BLaER1 (cell line): Measurements from ENCODE around the gene KIF21B.
"Not testable (repeated sequence)": the region's sequence is repeated elsewhere in the genome, so short reads cannot be mapped to it uniquely, and the experiment has no call there.

Source experiments
- H3K27ac ChIP-seq: shearing (Covaris generic); formaldehyde crosslinking; 2 replicates; pipeline ENCODE4 v1.8.1; 2022
- H3K27me3 ChIP-seq: shearing (Covaris generic); formaldehyde crosslinking; 2 replicates; pipeline ENCODE4 v1.8.1; 2022
- H3K36me3 ChIP-seq: shearing (Covaris generic); formaldehyde crosslinking; 2 replicates; pipeline ENCODE4 v1.8.1; 2022
- H3K4me1 ChIP-seq: shearing (Covaris generic); formaldehyde crosslinking; 2 replicates; pipeline ENCODE4 v1.8.1; 2022
- H3K4me2 ChIP-seq: shearing (Covaris generic); formaldehyde crosslinking; 2 replicates; pipeline ENCODE4 v1.8.1; 2022
- H3K4me3 ChIP-seq: shearing (Covaris generic); formaldehyde crosslinking; 2 replicates; pipeline ENCODE4 v1.8.1; 2022
- H3K9ac ChIP-seq: shearing (Covaris generic); formaldehyde crosslinking; 2 replicates; pipeline ENCODE4 v1.8.1; 2022
- H3K9me3 ChIP-seq: shearing (Covaris generic); formaldehyde crosslinking; 2 replicates; pipeline ENCODE4 v1.8.1; 2022
- H4K20me1 ChIP-seq: shearing (Covaris generic); formaldehyde crosslinking; 2 replicates; pipeline ENCODE4 v1.8.1; 2022
- Cebpa-rat ChIP-seq: shearing (Covaris generic); IDR thresholded peaks from 2 replicates; pipeline ENCODE4 v1.8.1; 2022

The KIF21B gene

GRCh38 chr1:200969726-200970561 lies 53.6 kb downstream of the KIF21B start:
- H3K36me3 ChIP-seq: peaks cover 44% of the 10 kb centered on the region
- H3K4me3 ChIP-seq: no peak overlapping the region
- H3K4me2 ChIP-seq: peak overlapping the region; percentile 37
- H3K4me1 ChIP-seq: peaks cover 45% of the 10 kb centered on the region
- H3K27me3 ChIP-seq: no peaks in the 10 kb centered on the region
- H3K9me3 ChIP-seq: no peaks in the 10 kb centered on the region
- TF ChIP-seq Cebpa-rat: no peak
- peak overlapping the region; percentile 17; the same call in 1 of the 2 replicates for H3K9ac ChIP-seq
- peak overlapping the region; percentile 31; the same call in 1 of the 2 replicates for H3K27ac ChIP-seq
- H4K20me1 ChIP-seq: peaks cover 19% of the 10 kb centered on the region

GRCh38 chr1:200968469-200969410 lies 54.8 kb downstream of the KIF21B start:
- TF ChIP-seq Cebpa-rat: no peak
- H3K27ac ChIP-seq: no peak overlapping the region
- peaks cover 32% of the 10 kb centered on the region for H3K36me3 ChIP-seq
- no peak overlapping the region for H3K9ac ChIP-seq
- H3K4me2 ChIP-seq: 0 out of 2 replicates have a peak overlapping the region, but pooled peaks have one; percentile 37
- H3K27me3 ChIP-seq: no peaks in the 10 kb centered on the region
- peaks cover 42% of the 10 kb centered on the region for H3K4me1 ChIP-seq
- H3K4me3 ChIP-seq: no peak overlapping the region
- peaks cover 16% of the 10 kb centered on the region for H4K20me1 ChIP-seq
- H3K9me3 ChIP-seq: no peaks in the 10 kb centered on the region

DNA sequence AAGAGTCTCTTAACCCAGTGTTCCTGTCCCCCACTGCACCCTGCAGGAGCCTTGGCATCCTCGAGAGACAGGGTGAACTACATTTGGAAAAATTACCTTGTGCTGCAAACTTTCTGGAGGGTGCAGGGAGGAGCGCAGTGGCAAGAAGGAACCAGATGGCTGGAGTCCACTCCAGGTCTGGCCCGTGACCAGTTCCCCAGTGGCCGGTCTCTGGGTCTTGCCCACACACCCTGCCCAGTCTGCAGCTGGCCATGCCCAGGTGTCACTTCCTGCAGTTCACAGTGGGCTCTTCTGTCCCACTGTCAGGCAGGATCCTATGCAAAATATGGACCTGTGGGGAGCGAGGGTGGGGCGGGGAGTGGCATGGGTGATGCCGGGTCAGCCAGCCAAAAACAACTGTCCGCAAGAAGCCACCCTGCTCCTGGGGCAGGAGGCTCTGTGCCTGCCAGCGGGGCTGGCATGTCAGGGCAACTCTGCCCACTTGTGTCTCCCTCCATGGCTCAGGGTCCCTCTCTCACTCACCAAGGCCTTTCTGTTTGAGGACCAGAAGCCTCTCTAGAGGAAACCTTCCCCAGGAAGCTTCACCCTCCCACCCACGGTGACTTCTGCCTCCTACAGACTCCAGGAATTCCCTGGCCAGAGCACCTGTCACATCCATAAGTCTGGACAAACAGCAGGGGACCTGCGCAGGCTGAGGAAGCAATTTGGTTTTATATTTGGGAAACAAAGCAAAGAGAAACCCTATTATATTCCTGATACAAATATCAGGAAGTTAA lies 55.6 kb downstream of the KIF21B start:
- H3K4me2 ChIP-seq: no peak overlapping the region
- H3K9ac ChIP-seq: no peak overlapping the region
- peaks cover 7% of the 10 kb centered on the region for H4K20me1 ChIP-seq
- peak overlapping the region; percentile 26; the same call in 1 of the 2 replicates for H3K27ac ChIP-seq
- no peak for TF ChIP-seq Cebpa-rat
- peaks cover 41% of the 10 kb centered on the region for H3K4me1 ChIP-seq
- H3K9me3 ChIP-seq: no peaks in the 10 kb centered on the region
- H3K4me3 ChIP-seq: no peak overlapping the region
- H3K36me3 ChIP-seq: peaks cover 23% of the 10 kb centered on the region
- no peaks in the 10 kb centered on the region for H3K27me3 ChIP-seq

- no peaks in the 10 kb centered on the region for H4K20me1 ChIP-seq
- H3K4me3 ChIP-seq: no peak overlapping the region
- no peak for TF ChIP-seq Cebpa-rat
- no peak overlapping the region for H3K9ac ChIP-seq
- H3K27me3 ChIP-seq: no peaks in the 10 kb centered on the region
- no peak overlapping the region for H3K4me2 ChIP-seq
- peaks cover 41% of the 10 kb centered on the region for H3K4me1 ChIP-seq
- H3K36me3 ChIP-seq: peaks cover 20% of the 10 kb centered on the region
- H3K9me3 ChIP-seq: no peaks in the 10 kb centered on the region
- no peak overlapping the region for H3K27ac ChIP-seq
Observed at GRCh38 chr1:200966934-200967333, 56.6 kb downstream of the KIF21B start.

DNA sequence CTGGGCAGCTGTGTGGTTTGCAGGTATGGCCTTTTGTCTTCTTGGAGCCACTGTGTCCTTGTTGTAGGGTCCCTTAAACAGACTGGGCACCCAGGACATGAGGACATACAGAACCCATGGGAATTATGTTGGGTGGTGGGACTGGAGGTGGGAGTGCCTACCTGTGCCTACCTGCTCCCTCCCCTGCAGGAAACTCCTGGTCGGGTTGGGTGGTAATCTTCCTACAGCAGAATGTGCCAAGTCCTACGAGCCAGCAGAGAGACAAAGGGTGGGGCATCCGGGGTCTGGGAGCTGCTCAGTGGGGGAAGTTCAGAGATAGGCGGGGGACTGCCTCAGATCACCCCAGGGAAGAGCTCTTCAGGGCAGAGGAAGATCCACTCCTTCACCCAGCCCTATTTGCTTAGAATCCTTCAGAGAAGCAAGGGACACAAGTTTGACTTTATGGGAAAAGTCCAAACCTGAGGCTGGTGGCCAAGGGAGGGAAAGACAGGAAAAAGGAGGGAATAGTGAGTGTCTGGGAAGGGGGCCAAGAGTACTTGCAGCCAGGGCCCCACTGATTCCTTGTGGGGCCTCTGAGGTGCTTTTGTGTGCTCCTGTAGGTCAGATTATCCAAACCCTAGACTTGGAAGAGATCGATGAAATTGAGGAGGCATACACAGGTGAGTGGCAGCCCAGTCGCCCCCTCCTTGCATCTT lies 58.3 kb downstream of the KIF21B start:
- Histone ChIP-seq H3K4me1 (peaks cover 44% of the 10 kb centered on the region), H3K36me3 (peaks cover 5% of the 10 kb centered on the region; the same call in 1 of the 2 replicates), H3K4me2 (no peak overlapping the region), H3K27me3 (no peaks in the 10 kb centered on the region), H3K4me3 (no peak overlapping the region), H3K27ac (no peak overlapping the region), H4K20me1 (no peaks in the 10 kb centered on the region), H3K9me3 (no peaks in the 10 kb centered on the region), H3K9ac (no peak overlapping the region)
- no peak for TF ChIP-seq Cebpa-rat

DNA sequence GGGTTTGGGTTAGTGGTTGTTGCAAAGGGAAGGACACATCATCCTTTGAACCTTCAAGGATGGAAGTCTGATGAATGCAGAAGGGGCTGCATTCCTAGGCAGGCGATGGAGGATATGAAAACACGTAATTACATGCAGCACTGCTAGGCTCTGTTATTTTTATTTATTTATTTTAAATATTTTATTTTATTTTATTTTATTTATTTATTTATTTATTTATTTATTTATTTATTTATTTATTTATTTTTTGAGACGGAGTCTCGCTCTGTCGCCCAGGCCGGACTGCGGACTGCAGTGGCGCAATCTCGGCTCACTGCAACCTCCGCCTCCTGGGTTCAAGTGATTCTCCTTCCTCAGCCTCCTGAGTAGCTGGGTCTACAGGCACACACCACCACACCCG lies 59.6 kb downstream of the KIF21B start:
- not testable (repeated sequence) for H3K4me3 ChIP-seq, H3K9me3 ChIP-seq, H3K4me2 ChIP-seq, H3K27me3 ChIP-seq, H4K20me1 ChIP-seq, H3K36me3 ChIP-seq, H3K27ac ChIP-seq, H3K9ac ChIP-seq
- H3K4me1 ChIP-seq: peaks cover 41% of the 10 kb centered on the region

GRCh38 chr1:200963076-200963475 lies 60.4 kb downstream of the KIF21B start:
- H3K9me3 ChIP-seq: no peaks in the 10 kb centered on the region
- no peak for TF ChIP-seq Cebpa-rat

DNA sequence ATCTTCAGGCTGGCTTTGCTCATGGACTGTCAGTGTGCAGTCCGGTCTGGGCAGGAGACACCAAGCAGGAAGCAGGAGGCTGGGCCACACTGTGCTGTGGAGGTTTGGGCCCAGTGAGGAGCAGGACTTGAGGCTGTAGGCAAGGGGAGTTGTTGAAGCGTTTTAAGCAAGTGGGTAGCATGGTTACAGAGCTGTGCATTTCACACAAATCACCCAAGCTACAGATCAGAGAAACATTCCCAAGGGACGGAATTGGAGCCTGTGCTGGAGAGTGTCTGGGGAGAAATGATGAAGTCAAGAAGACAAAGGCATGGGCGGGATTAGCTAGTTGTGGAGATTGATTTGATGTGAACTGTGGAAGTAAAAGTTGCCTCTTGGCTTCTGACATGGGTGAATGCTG lies 60.9 kb downstream of the KIF21B start:
- peak overlapping the region; percentile 39; the same call in 1 of the 2 replicates for H3K27ac ChIP-seq
- no peaks in the 10 kb centered on the region for H3K27me3 ChIP-seq
- no peak overlapping the region for H3K9ac ChIP-seq
- H3K36me3 ChIP-seq: no peaks in the 10 kb centered on the region
- no peak overlapping the region for H3K4me3 ChIP-seq
- peak overlapping the region; percentile 60 for H3K4me2 ChIP-seq
- no peaks in the 10 kb centered on the region for H4K20me1 ChIP-seq
- peaks cover 41% of the 10 kb centered on the region for H3K4me1 ChIP-seq
- no peak for TF ChIP-seq Cebpa-rat
- H3K9me3 ChIP-seq: no peaks in the 10 kb centered on the region

More at GRCh38 chr1:200963076-200963475, 60.4 kb downstream of the KIF21B start:
- no peak overlapping the region for H3K9ac ChIP-seq
- H3K27me3 ChIP-seq: no peaks in the 10 kb centered on the region
- H3K4me2 ChIP-seq: peak overlapping the region; percentile 60
- H4K20me1 ChIP-seq: no peaks in the 10 kb centered on the region
- peaks cover 41% of the 10 kb centered on the region for H3K4me1 ChIP-seq
- H3K4me3 ChIP-seq: no peak overlapping the region
- H3K36me3 ChIP-seq: no peaks in the 10 kb centered on the region
- no peak overlapping the region for H3K27ac ChIP-seq

DNA sequence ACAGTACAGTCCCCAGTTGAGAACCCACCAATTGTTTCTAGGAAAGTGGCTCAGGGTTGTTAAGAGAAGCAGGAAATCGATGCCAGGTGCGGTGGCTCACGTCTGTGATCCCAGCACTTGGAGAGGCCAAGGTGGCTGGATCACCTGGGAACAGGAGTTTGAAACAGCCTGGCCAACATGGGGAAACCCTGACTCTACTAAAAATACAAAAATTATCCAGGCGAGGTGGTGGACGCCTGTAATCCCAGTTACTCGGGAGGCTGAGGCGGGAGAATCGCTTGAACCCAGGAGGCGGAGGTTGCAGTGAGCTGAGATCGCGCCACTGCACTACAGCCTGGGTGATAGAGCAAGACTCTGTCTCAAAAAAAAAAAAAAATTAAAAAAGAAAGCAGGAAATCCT lies 61.4 kb downstream of the KIF21B start:
- H3K36me3 ChIP-seq, H3K27me3 ChIP-seq, H3K9me3 ChIP-seq, H3K9ac ChIP-seq, H4K20me1 ChIP-seq, H3K4me3 ChIP-seq: not testable (repeated sequence)
- peak overlapping the region; percentile 60 for H3K4me2 ChIP-seq
- peaks cover 41% of the 10 kb centered on the region for H3K4me1 ChIP-seq
- H3K27ac ChIP-seq: peak overlapping the region; percentile 39; the same call in 1 of the 2 replicates
